H1 (cell line): ENCODE results near the gene PTPN9. TPM values are rescaled to one million over a fixed set of nuclear protein-coding genes. Genes with fewer than 3 reads are reported as not detected.

Experiments used
- CTCF ChIA-PET: fragments of 300-600 bp; sonication (Branson Sonifier 250); formaldehyde crosslinking; loops from one replicate; lab custom pipeline; 2021; ENCODE audit not compliant: partially characterized antibody; lab: Charles Lee
- POLR2A ChIA-PET: fragments of 300-600 bp; sonication (Branson Sonifier 250); formaldehyde crosslinking; loops from one replicate; lab custom pipeline; 2021; ENCODE audit warnings: inconsistent platforms; ENCODE audit not compliant: partially characterized antibody; lab: Charles Lee
- DNase-seq, 2 experiments: peaks; one replicate each; pipeline versions ENCODE4 v3.0.0 to v3.0.0-alpha.2; 2010 to 2022; ENCODE audit warnings: low spot score in 2 of 2, low read depth in 1 of 2, mixed read lengths in 1 of 2
- FAIRE-seq: peaks from 2 replicates; lab custom pipeline; 2011; peaks lifted over from hg19 to GRCh38; lab: Jason Lieb, UNC
- H2AFZ ChIP-seq: 2 replicates; pipeline ENCODE4 v1.8.1; 2012; ENCODE audit warnings: low read length, inconsistent platforms
- H2AK5ac ChIP-seq: 2 replicates; pipeline ENCODE4 v1.6.1; 2013; ENCODE audit warnings: low read depth, low read length
- H2BK120ac ChIP-seq: replicated peaks from 2 replicates; pipeline ENCODE3; 2013; ENCODE audit warnings: low read depth, low read length, inconsistent platforms
- H2BK12ac ChIP-seq: 2 replicates; pipeline ENCODE4 v1.6.1; 2013; ENCODE audit warnings: low read depth, low read length
- H2BK15ac ChIP-seq: 2 replicates; pipeline ENCODE4 v1.6.1; 2013; ENCODE audit warnings: low read length
- H2BK20ac ChIP-seq: 2 replicates; pipeline ENCODE4 v1.6.1; 2013; ENCODE audit warnings: low read length
- H2BK5ac ChIP-seq: 2 replicates; pipeline ENCODE4 v1.6.1; 2013; ENCODE audit warnings: low read depth, low read length
- H3K14ac ChIP-seq: 2 replicates; pipeline ENCODE4 v1.6.1; 2013; ENCODE audit warnings: inconsistent platforms; ENCODE audit not compliant: insufficient read length
- H3K18ac ChIP-seq: 2 replicates; pipeline ENCODE4 v1.6.1; 2013; ENCODE audit warnings: low read length; ENCODE audit errors: extremely low read depth
- H3K23ac ChIP-seq: 2 replicates; pipeline ENCODE4 v1.6.1; 2013; ENCODE audit warnings: inconsistent platforms; ENCODE audit not compliant: insufficient read length
- H3K23me2 ChIP-seq: 2 replicates; pipeline ENCODE4 v1.6.1; 2013; ENCODE audit warnings: low read depth, low read length
- H3K27ac ChIP-seq: 2 replicates; pipeline ENCODE4 v1.6.1; 2011; ENCODE audit warnings: low read depth, low read length, inconsistent platforms
- H3K27me3 ChIP-seq, 4 experiments: replicated peaks in 1 of 4; 1 replicate in 1 of 4; 2 replicates in 3 of 4; pipeline versions ENCODE4 v1.6.1 to v1.8.1; 2011 to 2013; ENCODE audit warnings: low read length in 3 of 4, mild to moderate bottlenecking in 3 of 4, inconsistent platforms in 2 of 4, mixed read lengths in 2 of 4, moderate library complexity in 1 of 4; ENCODE audit not compliant: control insufficient read depth in 3 of 4, insufficient read depth in 3 of 4; ENCODE audit errors: extremely low read depth in 1 of 4
- H3K36me3 ChIP-seq, 4 experiments: 2 replicates each; pipeline versions ENCODE4 v1.6.1 to v1.8.1; 2011 to 2013; ENCODE audit warnings: mild to moderate bottlenecking in 4 of 4, low read length in 3 of 4, moderate library complexity in 2 of 4, control low read depth in 1 of 4, inconsistent platforms in 1 of 4; ENCODE audit not compliant: insufficient read depth in 4 of 4, control insufficient read depth in 2 of 4
- H3K4ac ChIP-seq: replicated peaks from 2 replicates; pipeline ENCODE3; 2013; ENCODE audit warnings: low read length, low read depth, mixed read lengths, inconsistent platforms; ENCODE audit not compliant: insufficient read length
- H3K4me1 ChIP-seq, 4 experiments: replicated peaks in 1 of 4; 1 replicate in 1 of 4; 2 replicates in 3 of 4; pipeline versions ENCODE4 v1.6.1 to v1.8.1; 2011 to 2013; ENCODE audit warnings: low read length in 3 of 4, inconsistent platforms in 2 of 4, mixed read lengths in 1 of 4; ENCODE audit not compliant: insufficient read depth in 4 of 4, control insufficient read depth in 3 of 4
- H3K4me2 ChIP-seq, 2 experiments: 2 replicates each; pipeline versions ENCODE4 v1.6.1 to v1.8.1; 2011 to 2013; ENCODE audit warnings: low read depth in 2 of 2, low read length in 2 of 2, control low read depth in 1 of 2, inconsistent platforms in 1 of 2, mild to moderate bottlenecking in 1 of 2; ENCODE audit not compliant: insufficient read depth in 1 of 2
- H3K4me3 ChIP-seq, 4 experiments: fragments of 200-600, 300-600 bp in 1 of 4; sonication (generic), shearing (Covaris generic), sonication (Bioruptor Twin) in 1 of 4; 2 replicates each; pipeline versions ENCODE4 v1.5.1 to v1.8.1; 2011 to 2016; ENCODE audit warnings: low read length in 4 of 4, low read depth in 3 of 4, control low read depth in 2 of 4, inconsistent platforms in 2 of 4, mild to moderate bottlenecking in 2 of 4, mixed read lengths in 1 of 4, moderate library complexity in 1 of 4; ENCODE audit not compliant: insufficient read depth in 2 of 4; ENCODE audit errors: extremely low read depth in 1 of 4
- H3K56ac ChIP-seq: replicated peaks from 2 replicates; pipeline ENCODE3; 2013; ENCODE audit warnings: low read depth, mild to moderate bottlenecking, mixed read lengths, low read length, inconsistent platforms; ENCODE audit not compliant: insufficient read length
- H3K79me1 ChIP-seq: 2 replicates; pipeline ENCODE4 v1.6.1; 2013; ENCODE audit warnings: low read depth, low read length, control low read depth
- H3K79me2 ChIP-seq, 2 experiments: 2 replicates each; pipeline versions ENCODE4 v1.6.1 to v1.8.1; 2012 to 2013; ENCODE audit warnings: low read length in 2 of 2, mild to moderate bottlenecking in 2 of 2, inconsistent platforms in 1 of 2; ENCODE audit not compliant: insufficient read depth in 2 of 2, control insufficient read depth in 1 of 2
- H3K9ac ChIP-seq, 4 experiments: replicated peaks in 1 of 4; 1 replicate in 1 of 4; 2 replicates in 3 of 4; pipeline versions ENCODE4 v1.6.1 to v1.8.1; 2011 to 2013; ENCODE audit warnings: low read depth in 3 of 4, low read length in 3 of 4, control low read depth in 2 of 4, mild to moderate bottlenecking in 2 of 4, moderate library complexity in 2 of 4, inconsistent platforms in 1 of 4; ENCODE audit errors: extremely low read depth in 1 of 4
- H3K9me3 ChIP-seq, 2 experiments: 2 replicates each; pipeline versions ENCODE4 v1.6.1 to v1.8.1; 2012 to 2013; ENCODE audit warnings: mild to moderate bottlenecking in 2 of 2, moderate library complexity in 2 of 2, control low read depth in 1 of 2, inconsistent platforms in 1 of 2, low read depth in 1 of 2, low read length in 1 of 2, mixed read lengths in 1 of 2; ENCODE audit not compliant: insufficient read depth in 2 of 2
- H4K20me1 ChIP-seq, 2 experiments: replicated peaks in 1 of 2; 2 replicates each; pipeline versions ENCODE3 to v1.8.1; 2011 to 2013; ENCODE audit warnings: inconsistent platforms in 2 of 2, low read length in 2 of 2, mild to moderate bottlenecking in 1 of 2; ENCODE audit not compliant: insufficient read depth in 2 of 2, control insufficient read depth in 1 of 2
- H4K5ac ChIP-seq: 2 replicates; pipeline ENCODE4 v1.6.1; 2013; ENCODE audit warnings: low read length, low read depth, mixed read lengths, inconsistent platforms; ENCODE audit not compliant: insufficient read length
- H4K8ac ChIP-seq: 2 replicates; pipeline ENCODE4 v1.8.0; 2013; ENCODE audit warnings: mild to moderate bottlenecking, moderate library complexity, low read length, inconsistent platforms; ENCODE audit not compliant: insufficient read depth; ENCODE audit errors: extremely low read depth
- H4K91ac ChIP-seq: replicated peaks from 2 replicates; pipeline ENCODE3; 2013; ENCODE audit warnings: low read length, mixed read lengths, inconsistent platforms; ENCODE audit not compliant: insufficient read length
- CBX8 ChIP-seq: fragments of 300-800, 300-1000 bp; sonication (generic); IDR thresholded peaks from 2 replicates; pipeline ENCODE4 v1.7.1; 2016; ENCODE audit warnings: low read depth, low read length, borderline replicate concordance
- CTBP2 ChIP-seq: IDR thresholded peaks from 2 replicates; pipeline ENCODE4 v1.7.0; 2011; ENCODE audit warnings: borderline replicate concordance, mild to moderate bottlenecking, moderate library complexity, mixed read lengths, low read length; ENCODE audit not compliant: insufficient read depth, insufficient read length
- EGR1 ChIP-seq: IDR thresholded peaks from 2 replicates; pipeline ENCODE4 v1.6.1; 2011; ENCODE audit warnings: low read depth, low read length, borderline replicate concordance
- EP300 ChIP-seq, 2 experiments: IDR thresholded peaks; 1 replicate in 1 of 2; 2 replicates in 1 of 2; pipeline ENCODE4 v1.6.1; 2011 to 2012; ENCODE audit warnings: low read depth in 2 of 2, low read length in 2 of 2, mild to moderate bottlenecking in 2 of 2, borderline replicate concordance in 1 of 2, inconsistent platforms in 1 of 2, moderate library complexity in 1 of 2
- KDM4A ChIP-seq: IDR thresholded peaks from one replicate; pipeline ENCODE4 v1.7.1; 2012; ENCODE audit warnings: low read depth, mild to moderate bottlenecking, moderate library complexity, low read length, inconsistent platforms; ENCODE audit not compliant: severe bottlenecking
- NRF1 ChIP-seq: IDR thresholded peaks from 2 replicates; pipeline ENCODE4 v1.6.1; 2011; ENCODE audit warnings: mild to moderate bottlenecking, low read depth, low read length, improper control_type of control experiment
- RFX5 ChIP-seq: IDR thresholded peaks from 2 replicates; pipeline ENCODE4 v1.6.1; 2011; ENCODE audit warnings: low read depth, low read length, improper control_type of control experiment, borderline replicate concordance
- SIN3A ChIP-seq, 2 experiments: IDR thresholded peaks in 1 of 2; conservative IDR thresholded peaks in 1 of 2; 2 replicates each; pipeline ENCODE4 v1.6.1; 2011 to 2012; ENCODE audit warnings: low read length in 2 of 2, improper control_type of control experiment in 1 of 2, low read depth in 1 of 2, mild to moderate bottlenecking in 1 of 2
- SP1 ChIP-seq: IDR thresholded peaks from 2 replicates; pipeline ENCODE4 v1.6.1; 2011; ENCODE audit warnings: low read depth, low read length
- SP2 ChIP-seq: IDR thresholded peaks from 2 replicates; pipeline ENCODE4 v1.6.1; 2012; ENCODE audit warnings: mild to moderate bottlenecking, low read length, inconsistent platforms
- SUZ12 ChIP-seq: fragments of 200-600 bp; sonication (generic); IDR thresholded peaks from 2 replicates; pipeline ENCODE4 v1.6.1; 2012; ENCODE audit warnings: mild to moderate bottlenecking, inconsistent platforms, low read length, moderate library complexity, mixed read lengths
- ZNF274 ChIP-seq: IDR thresholded peaks from 2 replicates; pipeline ENCODE4 v1.7.0; 2012; ENCODE audit warnings: low read length, borderline replicate concordance; ENCODE audit errors: extremely low read depth
- WGBS, 2 experiments: shearing (Covaris generic) in 1 of 2; methylation state at CpG; one replicate each; pipeline versions ENCODE4 v1.1.6 to v1.1.7; 2013 to 2015; ENCODE audit warnings: low lambda C conversion rate in 2 of 2, mixed read lengths in 2 of 2, inconsistent platforms in 1 of 2, low coverage in 1 of 2, missing lambda C conversion rate in 1 of 2; ENCODE audit not compliant: insufficient replicate concordance in 2 of 2, insufficient coverage in 1 of 2, insufficient read length in 1 of 2; ENCODE audit errors: extremely low coverage in 1 of 2, missing lambda C conversion rate in 1 of 2; 5-methylcytosine and 5-hydroxymethylcytosine counted together
- polyA plus RNA-seq, 7 experiments: library from polyadenylated mRNA; depleted of rRNA in 3 of 7; stranded (reverse) in 5 of 7; unstranded in 2 of 7; fragments of >200 nt in 5 of 7; fragments of 200-250 nt in 2 of 7; gene quantifications; 1 replicate in 5 of 7; 2 replicates in 1 of 7; 4 replicates in 1 of 7; pipeline versions ENCODE4 v1.2.1 to v1.2.3, GENCODE V29; 2011 to 2013; ENCODE audit warnings: missing spikeins in 2 of 7, mixed read lengths in 2 of 7
- total RNA-seq: library from RNA; stranded (reverse); fragmentation: NEBNext Ultra II Directional; extraction: Animal tissue kit (Norgen Biotek cat#: 25700); gene quantifications from 2 replicates; pipeline ENCODE4 v1.2.1, GENCODE V29; 2021
- TF ChIP-seq, protein P1 (sequence below): IDR thresholded peaks from 2 replicates; pipeline ENCODE4 v1.6.1; 2012; ENCODE audit warnings: inconsistent platforms

The PTPN9 gene
- total and polyA plus RNA-seq, 2 of the 8 experiments (the other 6 are each of a cell fraction or from before 2014, with no cell fraction given): 46.6 to 57.4 TPM

DNA sequence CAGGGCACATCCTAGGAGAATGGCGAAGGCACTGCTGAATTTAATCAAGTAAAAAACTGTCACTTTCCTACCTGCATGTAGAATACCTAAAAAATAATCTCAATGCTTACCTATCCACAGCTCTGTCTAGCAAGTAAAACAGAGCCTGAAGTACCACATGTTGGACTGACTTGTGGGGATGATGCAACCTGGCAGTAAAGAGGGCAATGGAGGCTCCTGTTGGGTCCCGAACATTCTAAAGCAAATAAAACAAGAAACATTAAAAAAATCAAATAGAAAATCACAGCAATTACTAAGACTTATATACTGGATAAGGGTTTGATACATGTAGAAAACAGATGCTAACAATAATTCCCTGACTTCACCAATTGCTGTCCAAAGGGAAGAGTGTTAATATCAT, 56.1 kb downstream of the PTPN9 start:
- Histone ChIP-seq H3K4ac (no peak overlapping the region), H3K23me2 (no peaks in the 10 kb centered on the region), H2BK20ac (no peak overlapping the region), H2BK5ac (no peak overlapping the region), H3K79me2 (peaks cover 0 to 9% of the 10 kb centered on the region in 2 experiments; a peak in 2 of 4 replicates), H3K36me3 (peaks cover 23 to 55% (median 44%) of the 10 kb centered on the region in 4 experiments), H2AK5ac (no peak overlapping the region), H3K27ac (no peak overlapping the region), H3K18ac (no peak overlapping the region), H3K4me3 (no peak overlapping the region), H3K56ac (no peak overlapping the region), H3K79me1 (no peaks in the 10 kb centered on the region), H3K4me2 (no peak overlapping the region), H4K8ac (no peak overlapping the region), H4K20me1 (no peaks in the 10 kb centered on the region), H2AFZ (no peak overlapping the region), H4K5ac (no peak overlapping the region), H3K4me1 (no peaks in the 10 kb centered on the region), H3K9ac (no peak overlapping the region), H2BK12ac (no peak overlapping the region), H3K14ac (no peak overlapping the region), H2BK120ac (no peak overlapping the region), H3K9me3 (no peaks in the 10 kb centered on the region), H3K27me3 (no peaks in the 10 kb centered on the region), H3K23ac (no peak overlapping the region), H4K91ac (no peak overlapping the region), H2BK15ac (no peak overlapping the region)
- POLR2A ChIA-PET: no interaction called here
- WGBS, 2 experiments: 95% methylated on average over 2 of the region's 2 CpGs; no CpG with 5 or more reads in 1 of the 2 experiments
- CTCF ChIA-PET: interaction anchor here (1.0 to 1.1 kb wide), 2 partner anchors 10 to 57 kb away, joined by 3 to 5 read pairs; no protein-coding TSS in a partner anchor
- DNase-seq (no peak), FAIRE-seq (no peak)
- TF ChIP-seq ZNF274 (no peak), EP300 (IDR thresholded peaks at IDR 0.05; ENCODE audit: borderline replicate concordance in 1 of 2, low read depth in 2 of 2, low read length in 2 of 2) (no peak), CTBP2 (no peak), CBX8 (no peak), NRF1 (no peak), RFX5 (no peak), EGR1 (no peak), SP1 (no peak), SP2 (no peak), SUZ12 (no peak), KDM4A (no peak), SIN3A (conservative IDR thresholded peaks at IDR 0.05 in 1 of 2, IDR thresholded peaks at IDR 0.05 in 1 of 2; ENCODE audit: low read depth in 1 of 2, low read length in 2 of 2) (no peak)
- TF ChIP-seq, protein P1, sequence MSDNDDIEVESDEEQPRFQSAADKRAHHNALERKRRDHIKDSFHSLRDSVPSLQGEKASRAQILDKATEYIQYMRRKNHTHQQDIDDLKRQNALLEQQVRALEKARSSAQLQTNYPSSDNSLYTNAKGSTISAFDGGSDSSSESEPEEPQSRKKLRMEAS: no peak
